Measurements from ENCODE around the gene DPEP2NB. TPM values are rescaled to one million over a fixed set of nuclear protein-coding genes. Genes with fewer than 3 reads are reported as not detected.
A peak's percentile ranks its signal among the peaks of the same experiment; 100 is the strongest.

Gene DPEP2NB
- total RNA-seq, 1 experiment from 2014 or later: not detected

DNA sequence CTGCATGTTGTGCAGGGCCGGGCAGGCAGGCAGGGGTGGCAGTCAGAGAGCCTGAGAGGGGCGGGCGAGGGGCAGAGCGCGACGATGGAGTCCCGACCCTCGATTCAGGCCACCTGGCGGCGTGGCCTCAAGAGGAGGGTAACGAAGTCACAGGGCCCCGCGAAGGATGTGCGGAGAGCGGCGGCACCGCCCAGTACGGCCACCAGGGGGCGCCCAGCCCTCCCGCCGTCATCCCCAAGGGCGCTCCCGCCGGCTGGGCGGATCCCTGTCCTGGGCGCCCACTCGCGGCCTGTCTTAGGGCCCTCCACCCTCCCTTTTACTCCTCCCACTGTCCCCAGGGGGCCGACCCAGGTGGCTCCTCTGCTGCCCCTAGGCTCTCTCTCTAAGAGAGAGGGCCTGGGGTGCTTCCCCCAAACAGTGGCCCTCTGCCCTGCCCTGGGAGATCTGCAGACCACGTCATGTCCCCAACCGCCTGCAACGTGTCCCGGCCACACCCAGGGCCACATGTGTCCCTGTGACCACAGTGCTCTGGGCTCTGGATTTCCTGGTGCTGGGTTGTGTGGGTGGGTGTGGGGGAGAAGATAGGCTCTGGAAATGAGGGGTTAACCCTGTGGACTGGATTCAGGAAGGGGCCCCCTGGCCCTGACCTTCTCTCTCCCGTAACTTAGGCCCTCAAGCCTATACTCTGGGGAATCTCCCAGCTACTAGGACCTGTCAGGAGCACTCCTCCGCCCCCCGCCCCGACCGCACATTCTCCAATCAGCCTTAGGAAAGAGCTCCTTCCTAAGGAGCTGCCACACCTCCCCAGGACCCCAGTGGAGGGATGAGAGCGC, 22.3 kb downstream of the DPEP2NB start:
- peaks cover 5% of the 10 kb centered on the region for H3K4me1 ChIP-seq (ENCODE audit: insufficient read depth, low read length, poor library complexity, severe bottlenecking)
- H3K4me3 ChIP-seq (ENCODE audit: low read depth, low read length, poor library complexity, severe bottlenecking): no peak overlapping the region
- H3K27me3 ChIP-seq (replicated peaks; ENCODE audit: insufficient read depth, low read depth, low read length, poor library complexity): no peaks in the 10 kb centered on the region
- no peak overlapping the region for H3K27ac ChIP-seq (ENCODE audit: low read depth, low read length, poor library complexity, severe bottlenecking)
- intact Hi-C loops (cut with micrococcal nuclease; ENCODE audit: unreplicated experiment): loop anchor here (1.0 kb wide), 2 partner anchors 47 to 236 kb away; no protein-coding TSS in a partner anchor
- ChIA-PET CTCF (interaction anchor here (0.6 to 1.4 kb wide), 2 partner anchors 47 to 361 kb away, joined by 3 to 4 read pairs; no protein-coding TSS in a partner anchor), POLR2A (ENCODE audit: low non-redundant PET) (no interaction called here)
- peak; percentile 82 for DNase-seq (ENCODE audit: low spot score)
- no peak for TF ChIP-seq EZH2 (IDR thresholded peaks at IDR 0.05; ENCODE audit: borderline replicate concordance, low read depth, low read length, poor library complexity, severe bottlenecking)
- TF ChIP-seq, protein P1, sequence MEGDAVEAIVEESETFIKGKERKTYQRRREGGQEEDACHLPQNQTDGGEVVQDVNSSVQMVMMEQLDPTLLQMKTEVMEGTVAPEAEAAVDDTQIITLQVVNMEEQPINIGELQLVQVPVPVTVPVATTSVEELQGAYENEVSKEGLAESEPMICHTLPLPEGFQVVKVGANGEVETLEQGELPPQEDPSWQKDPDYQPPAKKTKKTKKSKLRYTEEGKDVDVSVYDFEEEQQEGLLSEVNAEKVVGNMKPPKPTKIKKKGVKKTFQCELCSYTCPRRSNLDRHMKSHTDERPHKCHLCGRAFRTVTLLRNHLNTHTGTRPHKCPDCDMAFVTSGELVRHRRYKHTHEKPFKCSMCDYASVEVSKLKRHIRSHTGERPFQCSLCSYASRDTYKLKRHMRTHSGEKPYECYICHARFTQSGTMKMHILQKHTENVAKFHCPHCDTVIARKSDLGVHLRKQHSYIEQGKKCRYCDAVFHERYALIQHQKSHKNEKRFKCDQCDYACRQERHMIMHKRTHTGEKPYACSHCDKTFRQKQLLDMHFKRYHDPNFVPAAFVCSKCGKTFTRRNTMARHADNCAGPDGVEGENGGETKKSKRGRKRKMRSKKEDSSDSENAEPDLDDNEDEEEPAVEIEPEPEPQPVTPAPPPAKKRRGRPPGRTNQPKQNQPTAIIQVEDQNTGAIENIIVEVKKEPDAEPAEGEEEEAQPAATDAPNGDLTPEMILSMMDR (conservative IDR thresholded peaks at IDR 0.05; ENCODE audit: low read depth, low read length): peak; percentile 98
- H3K36me3 ChIP-seq (ENCODE audit: insufficient read depth, low read length, poor library complexity, severe bottlenecking): no peaks in the 10 kb centered on the region
- BruUV-seq (replicated peaks): no TSS peak
- no peaks in the 10 kb centered on the region for H3K9me3 ChIP-seq (ENCODE audit: low read depth, low read length, poor library complexity, severe bottlenecking)

DNA sequence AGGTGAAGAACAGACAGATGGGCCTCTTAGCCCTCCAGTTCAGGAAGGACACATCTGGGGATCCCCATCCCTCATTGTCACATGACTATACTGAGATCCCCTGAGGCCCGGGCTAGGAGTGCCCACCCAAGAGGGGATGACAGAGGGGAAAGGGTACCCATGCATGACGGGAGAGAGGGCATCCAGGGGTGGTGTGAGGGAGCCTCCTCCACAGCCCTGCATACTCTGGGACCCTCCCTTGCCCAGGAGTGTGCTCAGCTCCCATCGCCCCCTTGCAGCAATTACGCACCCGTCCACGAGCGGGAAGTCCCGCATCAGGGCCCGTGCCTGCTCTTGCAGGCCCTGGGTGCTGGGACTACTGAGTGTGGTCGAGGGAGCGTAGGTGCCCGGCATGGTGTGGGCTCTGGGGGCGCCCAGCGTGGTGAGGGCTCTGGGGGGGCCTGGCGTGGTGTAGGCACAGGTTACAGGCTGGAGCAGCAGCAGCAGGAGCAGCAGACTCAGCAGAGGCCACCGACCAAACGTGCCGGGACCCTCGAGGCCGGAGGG, 23.0 kb downstream of the DPEP2NB start:
- BruUV-seq (replicated peaks): no TSS peak
- intact Hi-C loops (cut with micrococcal nuclease; ENCODE audit: unreplicated experiment): loop anchor here (1.0 kb wide), 2 partner anchors 48 to 237 kb away; no protein-coding TSS in a partner anchor
- no peak for TF ChIP-seq EZH2 (IDR thresholded peaks at IDR 0.05; ENCODE audit: borderline replicate concordance, low read depth, low read length, poor library complexity, severe bottlenecking)
- TF ChIP-seq, protein P1 (conservative IDR thresholded peaks at IDR 0.05; ENCODE audit: low read depth, low read length): no peak
- ChIA-PET POLR2A (ENCODE audit: low non-redundant PET) (no interaction called here), CTCF (no interaction called here)
- peaks cover 5% of the 10 kb centered on the region for H3K4me1 ChIP-seq (ENCODE audit: insufficient read depth, low read length, poor library complexity, severe bottlenecking)
- H3K27me3 ChIP-seq (replicated peaks; ENCODE audit: insufficient read depth, low read depth, low read length, poor library complexity): no peaks in the 10 kb centered on the region
- DNase-seq (ENCODE audit: low spot score): no peak
- no peak overlapping the region for H3K27ac ChIP-seq (ENCODE audit: low read depth, low read length, poor library complexity, severe bottlenecking)
- no peaks in the 10 kb centered on the region for H3K9me3 ChIP-seq (ENCODE audit: low read depth, low read length, poor library complexity, severe bottlenecking)
- no peak overlapping the region for H3K4me3 ChIP-seq (ENCODE audit: low read depth, low read length, poor library complexity, severe bottlenecking)
- H3K36me3 ChIP-seq (ENCODE audit: insufficient read depth, low read length, poor library complexity, severe bottlenecking): no peaks in the 10 kb centered on the region

DNA sequence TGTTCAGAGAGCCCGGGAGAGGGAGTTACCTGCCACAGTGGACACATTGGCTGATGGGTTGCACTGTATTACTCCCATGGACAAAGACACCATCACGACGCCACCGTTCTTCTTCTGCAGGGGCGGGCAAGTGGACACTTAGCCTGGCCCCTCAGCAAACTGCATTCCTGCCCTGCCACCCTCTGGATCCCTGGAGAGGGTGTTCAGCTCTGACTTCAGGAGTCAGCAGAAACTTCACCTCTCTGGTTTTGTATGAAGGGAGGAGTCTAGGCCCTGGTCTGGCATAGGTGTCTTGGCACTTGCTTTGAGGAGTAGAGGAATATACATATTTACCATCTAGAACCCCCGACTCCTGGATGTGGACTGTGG, 25.7 kb downstream of the DPEP2NB start:
- ChIA-PET POLR2A (ENCODE audit: low non-redundant PET) (no interaction called here), CTCF (no interaction called here)
- TF ChIP-seq EZH2 (IDR thresholded peaks at IDR 0.05; ENCODE audit: borderline replicate concordance, low read depth, low read length, poor library complexity, severe bottlenecking): no peak
- TF ChIP-seq, protein P1 (conservative IDR thresholded peaks at IDR 0.05; ENCODE audit: low read depth, low read length): no peak
- H3K4me3 ChIP-seq (ENCODE audit: low read depth, low read length, poor library complexity, severe bottlenecking): no peak overlapping the region
- intact Hi-C loops (cut with micrococcal nuclease; ENCODE audit: unreplicated experiment): no loop called here
- BruUV-seq (replicated peaks): no TSS peak
- no peaks in the 10 kb centered on the region for H3K27me3 ChIP-seq (replicated peaks; ENCODE audit: insufficient read depth, low read depth, low read length, poor library complexity)
- no peak for DNase-seq (ENCODE audit: low spot score)
- H3K36me3 ChIP-seq (ENCODE audit: insufficient read depth, low read length, poor library complexity, severe bottlenecking): no peaks in the 10 kb centered on the region
- peaks cover 5% of the 10 kb centered on the region for H3K4me1 ChIP-seq (ENCODE audit: insufficient read depth, low read length, poor library complexity, severe bottlenecking)
- H3K9me3 ChIP-seq (ENCODE audit: low read depth, low read length, poor library complexity, severe bottlenecking): no peaks in the 10 kb centered on the region
- no peak overlapping the region for H3K27ac ChIP-seq (ENCODE audit: low read depth, low read length, poor library complexity, severe bottlenecking)
